Activated T-helper 9 cell treated with anti-CD3 and anti-CD28 coated beads, Interleukin-2, amount 50 U/mL, for 16 hours (primary cell): ENCODE results near the gene NMB.

Experiments used
- DNase-seq: peaks from one replicate; pipeline ENCODE4 v3.0.0-alpha.2; 2020; ENCODE audit warnings: low read depth

The NMB gene

GRCh38 chr15:84611631-84612030 is 46.4 kb downstream of the NMB start:
- no peak for DNase-seq

GRCh38 chr15:84609818-84610525 is 48.0 kb downstream of the NMB start:
- no peak for DNase-seq

GRCh38 chr15:84608707-84609284 is 49.2 kb downstream of the NMB start:
- DNase-seq, result no peak

GRCh38 chr15:84606653-84607120 is 51.3 kb downstream of the NMB start:
- no peak for DNase-seq

- no peak for DNase-seq
These were observed 52.5 kb downstream of the NMB start for GRCh38 chr15:84605554-84605882.
